K562 (cell line): ENCODE results near the gene TRAIP. TPM values are rescaled to one million over a fixed set of nuclear protein-coding genes. Genes with fewer than 3 reads are reported as not detected.

Experiments used
- ATF3 ChIP-seq, 2 experiments: fragments of 450-650 bp in 1 of 2; sonication (generic) in 1 of 2; formaldehyde crosslinking in 1 of 2; IDR thresholded peaks in 1 of 2; conservative IDR thresholded peaks in 1 of 2; 2 replicates each; pipeline versions ENCODE4 v1.6.1 to v1.8.1; 2016 to 2023; ENCODE audit warnings: mild to moderate bottlenecking in 2 of 2, moderate library complexity in 2 of 2, inconsistent platforms in 1 of 2, missing genetic modification reagents in 1 of 2
- MXD1 ChIP-seq: fragments of 250-450 bp; sonication (Bioruptor Pico); IDR thresholded peaks from 2 replicates; pipeline ENCODE4 v1.8.0; 2021; ENCODE audit warnings: borderline replicate concordance, mild to moderate bottlenecking, moderate library complexity; ENCODE audit not compliant: poor library complexity, severe bottlenecking
- MYBL2 ChIP-seq, 2 experiments: fragments of 450-650 bp in 1 of 2; sonication (generic) in 1 of 2; formaldehyde crosslinking in 1 of 2; IDR thresholded peaks; 2 replicates each; pipeline versions ENCODE4 v1.6.1 to v1.8.1; 2017 to 2022; ENCODE audit warnings: borderline replicate concordance in 1 of 2, inconsistent platforms in 1 of 2, low read depth in 1 of 2, mild to moderate bottlenecking in 1 of 2, missing genetic modification reagents in 1 of 2, moderate library complexity in 1 of 2
- NR2C1 ChIP-seq, 2 experiments: fragments of 450-650 bp; IDR thresholded peaks; 2 replicates each; pipeline ENCODE4 v1.6.1; 2017; ENCODE audit warnings: mild to moderate bottlenecking in 2 of 2, antibody characterized with exemption in 1 of 2, inconsistent platforms in 1 of 2, missing compliant biosample characterization in 1 of 2, missing genetic modification characterization in 1 of 2
- RERE ChIP-seq: sonication (generic); formaldehyde crosslinking; IDR thresholded peaks from 2 replicates; pipeline ENCODE4 v1.8.0; 2023; ENCODE audit warnings: missing genetic modification reagents, mild to moderate bottlenecking, borderline replicate concordance
- SMARCA4 ChIP-seq: fragments of 450-650 bp; IDR thresholded peaks from 2 replicates; pipeline ENCODE4 v1.6.1; 2016
- STAT5A ChIP-seq: IDR thresholded peaks from 2 replicates; pipeline ENCODE4 v1.6.1; 2012; ENCODE audit warnings: low read length, inconsistent platforms, borderline replicate concordance
- SUPT5H ChIP-seq: fragments of 450-650 bp; IDR thresholded peaks from 2 replicates; pipeline ENCODE4 v1.6.1; 2016
- UBTF ChIP-seq, 2 experiments: IDR thresholded peaks; 2 replicates each; pipeline ENCODE4 v1.6.1; 2012; ENCODE audit warnings: improper control_type of control experiment in 2 of 2, low read depth in 2 of 2, low read length in 2 of 2, borderline replicate concordance in 1 of 2
- ZNF274 ChIP-seq: IDR thresholded peaks from 2 replicates; pipeline ENCODE4 v1.6.1; 2011; ENCODE audit warnings: low read depth, mild to moderate bottlenecking, low read length, moderate library complexity, borderline replicate concordance
- ZNF639 ChIP-seq, 2 experiments: fragments of 200-800 bp in 1 of 2; sonication (Bioruptor generic) in 1 of 2; sonication (generic) in 1 of 2; formaldehyde crosslinking in 1 of 2; IDR thresholded peaks in 1 of 2; conservative IDR thresholded peaks in 1 of 2; 2 replicates each; pipeline versions ENCODE4 v1.5.0 to v1.6.1; 2016 to 2020; ENCODE audit warnings: missing compliant biosample characterization in 1 of 2, missing genetic modification characterization in 1 of 2, missing genetic modification reagents in 1 of 2
- polyA plus RNA-seq, 8 experiments: library from polyadenylated mRNA; depleted of rRNA in 4 of 8; stranded (reverse) in 5 of 8; unstranded in 3 of 8; fragments of >200 nt; fragmentation: Nextera tagmentation in 2 of 8; fragmentation: Illumina TruSeq in 1 of 8; extraction: Ambion mirVana in 2 of 8; extraction: Trizol in 1 of 8; gene quantifications; 2 replicates each; pipeline versions ENCODE4 v1.2.1 to v1.2.3, GENCODE V29; 2011 to 2014; ENCODE audit warnings: inconsistent platforms in 1 of 8, missing spikeins in 1 of 8
- total RNA-seq, 7 experiments: library from RNA; depleted of rRNA in 6 of 7; stranded (reverse); fragments of >200 nt in 6 of 7; fragmentation: Illumina TruSeq in 2 of 7; extraction: Trizol in 2 of 7; gene quantifications; 2 replicates each; pipeline versions ENCODE4 v1.2.1 to v1.2.3, GENCODE V29; 2011 to 2021; ENCODE audit warnings: low replicate concordance in 1 of 7

The TRAIP gene
- total and polyA plus RNA-seq, 9 of the 15 experiments (the other 6 are each of a cell fraction or from before 2014, with no cell fraction given), result 14.3 to 38.6 (median 21.2) TPM

GRCh38 chr3:49786357-49787181 lies 69.8 kb downstream of the TRAIP start, which contains the start of gene IP6K1 (continued):
- no peak for TF ChIP-seq RERE
- TF ChIP-seq ZNF274, result no peak
- peak; percentile 80 for TF ChIP-seq SUPT5H
- TF ChIP-seq NR2C1 (IDR thresholded peaks at IDR 0.05), result no peak
- TF ChIP-seq NR2C1 (tag; IDR thresholded peaks at IDR 0.05), result peak; percentile 34; the same call in 1 of the 2 replicates
- no peak for TF ChIP-seq STAT5A
- TF ChIP-seq UBTF (IDR thresholded peaks at IDR 0.05; ENCODE audit: borderline replicate concordance in 1 of 2, low read depth in 2 of 2, low read length in 2 of 2), result 0 out of 4 replicates have a peak, but pooled peaks of 1 of the 2 experiments have one; percentile 18
- TF ChIP-seq ZNF639 (CRISPR knock-in tag; conservative IDR thresholded peaks at IDR 0.05 in 1 of 2, IDR thresholded peaks at IDR 0.05 in 1 of 2), result peak in 1 of 2 experiments; percentile 80; a peak in 2 of 4 replicates
- TF ChIP-seq SMARCA4, result no peak
- peak; percentile 61 for TF ChIP-seq ATF3 (IDR thresholded peaks at IDR 0.05)
- TF ChIP-seq ATF3 (CRISPR knock-in tag; conservative IDR thresholded peaks at IDR 0.05), result no peak
- TF ChIP-seq MXD1 (CRISPR knock-in tag), result no peak
- TF ChIP-seq MYBL2 (IDR thresholded peaks at IDR 0.05; ENCODE audit: low read depth), result no peak
- TF ChIP-seq MYBL2 (CRISPR knock-in tag; IDR thresholded peaks at IDR 0.05; ENCODE audit: borderline replicate concordance), result no peak
